ENCODE data around the gene C10orf90.

GRCh38 chr10:126384269-126384873, 286.1 kb downstream of the C10orf90 start:
- TF ChIP-seq POLR2AphosphoS5 (IDR thresholded peaks at IDR 0.05; ENCODE audit: low read depth, low read length) (no peak), TAF1 (IDR thresholded peaks at IDR 0.05; ENCODE audit: borderline replicate concordance, insufficient read depth, low read length) (no peak), SIN3A (IDR thresholded peaks at IDR 0.05; ENCODE audit: borderline replicate concordance, insufficient read depth, low read length) (no peak), REST (IDR thresholded peaks at IDR 0.05; ENCODE audit: insufficient read depth in 1 of 2, low read depth in 2 of 2, low read length in 2 of 2) (no peak)
